Measurements from ENCODE around the gene PODXL2. TPM values are rescaled to one million over a fixed set of nuclear protein-coding genes. Genes with fewer than 3 reads are reported as not detected.

Gene PODXL2
- polyA plus RNA-seq, 1 donor (not counting 4 experiments of a cell fraction or from before 2014, with no cell fraction given), result 1.6 TPM

DNA sequence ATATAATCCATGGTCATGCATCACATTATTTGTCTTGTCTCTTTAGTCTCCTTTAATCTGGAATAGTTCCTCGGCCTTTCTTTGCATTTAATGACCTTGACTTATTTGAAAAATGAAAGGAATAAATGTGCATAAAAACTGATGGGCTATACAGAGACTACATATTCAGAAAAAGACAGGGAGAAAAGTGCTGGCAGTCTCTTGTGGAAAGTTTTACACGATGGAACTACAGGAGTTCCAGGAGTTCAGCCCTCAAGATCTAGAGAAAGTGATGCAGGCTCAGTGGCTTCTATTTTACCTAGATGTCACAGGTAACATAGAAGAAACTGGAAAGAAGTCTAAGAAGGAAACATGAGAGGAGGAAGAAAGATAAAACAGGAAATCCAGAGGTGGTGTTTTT, 36.2 kb downstream of the PODXL2 start:
- no peak for TF ChIP-seq CTCF (optimal IDR thresholded peaks at IDR 0.05 in 1 of 3, IDR thresholded peaks at IDR 0.05 in 1 of 3, conservative IDR thresholded peaks at IDR 0.05 in 1 of 3; ENCODE audit: extremely low read depth in 1 of 3, insufficient read depth in 2 of 3, low read length in 3 of 3)
- TF ChIP-seq EZH2 (IDR thresholded peaks at IDR 0.05; ENCODE audit: low read length), result no peak
- H3K9ac ChIP-seq (ENCODE audit: control insufficient read depth, extremely low read depth, insufficient read depth, low read length), result no peak overlapping the region
- H4K20me1 ChIP-seq (ENCODE audit: control insufficient read depth, extremely low read depth, insufficient read depth, low read length), result no peaks in the 10 kb centered on the region
- no peaks in the 10 kb centered on the region for H3K79me2 ChIP-seq (ENCODE audit: control insufficient read depth, insufficient read depth, low read length)
- no peaks in the 10 kb centered on the region for H3K36me3 ChIP-seq (ENCODE audit: control insufficient read depth in 2 of 2, extremely low read depth in 1 of 2, insufficient read depth in 2 of 2, low read length in 2 of 2)
- no peak overlapping the region for H2AFZ ChIP-seq (ENCODE audit: control insufficient read depth, low read length)
- no peak for DNase-seq (ENCODE audit: low read depth, low spot score)
- no peak overlapping the region for H3K27ac ChIP-seq (ENCODE audit: control insufficient read depth, insufficient read depth, low read length)
- FAIRE-seq, result peak; percentile 41
- no peaks in the 10 kb centered on the region for H3K27me3 ChIP-seq (ENCODE audit: control insufficient read depth, extremely low read depth, insufficient read depth, low read length)
- dilution Hi-C loops (cut with MboI; ENCODE audit: extremely low pct_ligation_motif_present, low sequenced_read_pairs), result no loop called here
- no peaks in the 10 kb centered on the region for H3K9me1 ChIP-seq (ENCODE audit: control insufficient read depth, extremely low read depth, insufficient read depth, low read length)
- no peaks in the 10 kb centered on the region for H3K9me3 ChIP-seq (ENCODE audit: control insufficient read depth, low read depth, low read length)
- H3K4me2 ChIP-seq (ENCODE audit: control insufficient read depth, extremely low read depth, insufficient read depth, low read depth, low read length), result no peak overlapping the region
- H3K4me3 ChIP-seq (ENCODE audit: control insufficient read depth in 2 of 3, extremely low read depth in 1 of 3, insufficient read depth in 2 of 3, low read depth in 1 of 3, low read length in 3 of 3), result no peak overlapping the region
- no peaks in the 10 kb centered on the region for H3K4me1 ChIP-seq (ENCODE audit: control insufficient read depth, extremely low read depth, insufficient read depth, low read length)

DNA sequence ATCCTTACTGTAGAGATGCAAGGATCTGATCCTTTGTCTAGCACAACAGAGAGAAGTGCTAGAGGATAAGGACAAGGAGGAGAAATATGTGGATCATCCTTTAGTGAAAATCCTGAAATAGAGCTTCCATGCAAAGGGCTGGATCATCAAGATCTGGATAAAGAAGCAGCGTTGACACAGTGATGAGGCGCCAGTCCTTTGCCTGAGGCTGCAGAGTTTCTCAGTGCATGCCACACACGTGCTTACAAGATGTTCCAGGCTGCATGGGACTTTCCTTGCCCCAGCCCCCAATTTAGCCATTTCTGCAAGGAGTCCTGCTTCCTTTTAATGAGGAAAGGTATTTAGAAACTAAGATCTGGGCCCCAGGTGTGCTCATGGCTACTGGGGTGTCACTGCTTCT, 36.6 kb downstream of the PODXL2 start:
- Histone ChIP-seq H3K36me3 (ENCODE audit: control insufficient read depth in 2 of 2, extremely low read depth in 1 of 2, insufficient read depth in 2 of 2, low read length in 2 of 2) (no peaks in the 10 kb centered on the region), H3K4me1 (ENCODE audit: control insufficient read depth, extremely low read depth, insufficient read depth, low read length) (no peaks in the 10 kb centered on the region), H3K9me3 (ENCODE audit: control insufficient read depth, low read depth, low read length) (no peaks in the 10 kb centered on the region), H3K27me3 (ENCODE audit: control insufficient read depth, extremely low read depth, insufficient read depth, low read length) (no peaks in the 10 kb centered on the region), H2AFZ (ENCODE audit: control insufficient read depth, low read length) (no peak overlapping the region), H3K79me2 (ENCODE audit: control insufficient read depth, insufficient read depth, low read length) (no peaks in the 10 kb centered on the region), H3K9me1 (ENCODE audit: control insufficient read depth, extremely low read depth, insufficient read depth, low read length) (no peaks in the 10 kb centered on the region), H3K4me2 (ENCODE audit: control insufficient read depth, extremely low read depth, insufficient read depth, low read depth, low read length) (no peak overlapping the region), H3K9ac (ENCODE audit: control insufficient read depth, extremely low read depth, insufficient read depth, low read length) (no peak overlapping the region), H3K4me3 (ENCODE audit: control insufficient read depth in 2 of 3, extremely low read depth in 1 of 3, insufficient read depth in 2 of 3, low read depth in 1 of 3, low read length in 3 of 3) (no peak overlapping the region), H4K20me1 (ENCODE audit: control insufficient read depth, extremely low read depth, insufficient read depth, low read length) (no peaks in the 10 kb centered on the region), H3K27ac (ENCODE audit: control insufficient read depth, insufficient read depth, low read length) (no peak overlapping the region)
- FAIRE-seq (no peak), DNase-seq (ENCODE audit: low read depth, low spot score) (no peak)
- no peak for TF ChIP-seq CTCF (optimal IDR thresholded peaks at IDR 0.05 in 1 of 3, IDR thresholded peaks at IDR 0.05 in 1 of 3, conservative IDR thresholded peaks at IDR 0.05 in 1 of 3; ENCODE audit: extremely low read depth in 1 of 3, insufficient read depth in 2 of 3, low read length in 3 of 3)
- TF ChIP-seq EZH2 (IDR thresholded peaks at IDR 0.05; ENCODE audit: low read length), result no peak
- dilution Hi-C loops (cut with MboI; ENCODE audit: extremely low pct_ligation_motif_present, low sequenced_read_pairs), result no loop called here

Measured in keratinocyte (primary cell).